Smooth muscle cell of the coronary artery (primary cell): ENCODE results near the gene RETSAT. TPM values are rescaled to one million over a fixed set of nuclear protein-coding genes. Genes with fewer than 3 reads are reported as not detected.

Experiments used
- total RNA-seq: library from RNA; depleted of rRNA; stranded (reverse); fragments of >200 nt; gene quantifications from 2 replicates; pipeline ENCODE4 v1.2.3, GENCODE V29; 2014; ENCODE audit warnings: low replicate concordance

The RETSAT gene
- 48.9 and 62.6 TPM in 2 replicates for total RNA-seq

GRCh38 chr2:85354286-85355072, at the start of gene RETSAT, which contains the start of gene ELMOD3:
TSS of gene RETSAT (minus strand) at chr2:85354528. CDS start at chr2:85354507, 21 bp downstream.
TSS of gene ELMOD3 (plus strand) at chr2:85354769. CDS start at chr2:85357199, 2,430 bp downstream.

GRCh38 chr2:85327822-85328617, 26.3 kb downstream of the RETSAT start, which contains the start of gene TGOLN2:
TSS of gene TGOLN2 (minus strand) at chr2:85327989. CDS start at chr2:85327962, 27 bp downstream.

Other genes starting within 250 kb of the RETSAT start
- 1.9 and 2.0 TPM in 2 replicates for gene TCF7L1, start 221.1 kb downstream of the RETSAT start, total RNA-seq
- gene TGOLN2, start 26.5 kb downstream of the RETSAT start, total RNA-seq = 41.3 and 77.9 TPM in 2 replicates
- gene ELMOD3, start 241 bp upstream of the RETSAT start, total RNA-seq = 11.8 and 20.4 TPM in 2 replicates
- gene CAPG, start 55.8 kb upstream of the RETSAT start, total RNA-seq = 56.0 and 78.2 TPM in 2 replicates
- gene SH2D6, start 64.2 kb upstream of the RETSAT start, total RNA-seq = 0.23 TPM in 1 of 2 replicates, not detected in the other
- 63.5 and 121 TPM in 2 replicates for gene MAT2A, start 184.6 kb upstream of the RETSAT start, total RNA-seq
- 44.0 and 48.0 TPM in 2 replicates for gene GGCX, start 207.0 kb upstream of the RETSAT start, total RNA-seq
- 4.0 and 5.2 TPM in 2 replicates for gene VAMP8, start 223.1 kb upstream of the RETSAT start, total RNA-seq
- gene VAMP5, start 229.9 kb upstream of the RETSAT start, total RNA-seq = 65.5 and 97.5 TPM in 2 replicates
- gene RNF181, start 241.2 kb upstream of the RETSAT start, total RNA-seq = 322 and 332 TPM in 2 replicates
- 8.6 and 11.0 TPM in 2 replicates for gene TMEM150A, start 248.2 kb upstream of the RETSAT start, total RNA-seq